ENCODE results near the gene ACOT13.

The ACOT13 gene

DNA sequence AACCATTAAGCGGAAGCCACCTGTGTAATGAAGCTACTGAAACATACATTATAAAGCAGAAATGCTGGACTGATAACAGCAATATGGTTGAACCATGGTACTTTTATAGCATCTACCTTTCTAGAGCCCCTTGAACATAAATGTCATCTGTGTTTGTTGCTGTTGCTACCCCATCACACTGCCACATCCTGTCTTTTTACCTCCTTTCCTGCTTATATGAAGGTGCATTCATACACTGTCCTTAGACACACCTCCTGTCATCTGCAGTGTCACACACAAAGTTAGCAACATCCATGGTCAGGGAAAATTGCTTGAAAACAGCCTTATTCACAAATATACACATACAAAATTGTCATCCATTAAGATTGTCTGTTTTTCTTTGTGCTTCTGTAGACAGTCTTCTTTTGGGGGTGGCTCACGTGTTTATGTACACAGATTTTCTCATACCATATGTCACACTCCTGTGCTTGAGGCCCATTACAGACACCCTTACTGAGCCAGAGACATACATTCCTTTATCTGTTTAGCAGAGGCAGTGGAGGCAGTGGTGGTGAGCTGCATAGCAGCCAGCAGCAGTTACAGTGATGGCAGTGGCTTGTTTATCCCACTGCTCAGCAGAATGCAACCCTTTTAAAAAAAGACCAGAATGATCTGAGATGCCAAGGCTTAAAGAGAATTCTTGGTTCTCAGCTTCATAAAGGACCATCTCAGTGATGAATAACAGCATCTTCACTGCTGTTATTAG is 26.1 kb downstream of the ACOT13 start:
- ChIA-PET CTCF (interaction anchor here (0.6 to 2.7 kb wide), 7 partner anchors 21 to 262 kb away, joined by 3 to 16 read pairs (median 4); no protein-coding TSS in a partner anchor), POLR2A (no interaction called here)
- Histone ChIP-seq H3K27ac (ENCODE audit: extremely low read depth, low read depth, low read length) (no peak overlapping the region), H3K4me1 (ENCODE audit: control insufficient read depth, insufficient read depth, low read length) (peaks cover 4% of the 10 kb centered on the region; the same call in 1 of the 2 replicates), H3K4me3 (ENCODE audit: low read depth, low read length) (no peak overlapping the region), H3K36me3 (ENCODE audit: control insufficient read depth in 2 of 2, insufficient read depth in 1 of 2, low read length in 2 of 2) (no peaks in the 10 kb centered on the region; a peak in 1 of 3 replicates), H3K9me3 (ENCODE audit: control insufficient read depth, insufficient read depth, low read depth, low read length) (no peaks in the 10 kb centered on the region)
- TF ChIP-seq ZNF596 (tag by site-specific recombination; IDR thresholded peaks at IDR 0.05) (no peak), ZNF560 (tag by site-specific recombination; IDR thresholded peaks at IDR 0.05; ENCODE audit: borderline replicate concordance) (no peak), ZNF791 (tag by site-specific recombination; IDR thresholded peaks at IDR 0.05) (no peak), ZNF610 (tag by site-specific recombination; IDR thresholded peaks at IDR 0.05; ENCODE audit: borderline replicate concordance) (no peak), MEIS1 (CRISPR knock-in tag; IDR thresholded peaks at IDR 0.05; ENCODE audit: borderline replicate concordance) (no peak), PRDM2 (tag by site-specific recombination; IDR thresholded peaks at IDR 0.05; ENCODE audit: borderline replicate concordance) (no peak), KLF9 (tag by site-specific recombination; IDR thresholded peaks at IDR 0.05; ENCODE audit: low read depth) (no peak), ZNF26 (tag by site-specific recombination; IDR thresholded peaks at IDR 0.05) (no peak), ZNF148 (tag by site-specific recombination; IDR thresholded peaks at IDR 0.05; ENCODE audit: borderline replicate concordance) (no peak)
- TF ChIP-seq, protein P1, sequence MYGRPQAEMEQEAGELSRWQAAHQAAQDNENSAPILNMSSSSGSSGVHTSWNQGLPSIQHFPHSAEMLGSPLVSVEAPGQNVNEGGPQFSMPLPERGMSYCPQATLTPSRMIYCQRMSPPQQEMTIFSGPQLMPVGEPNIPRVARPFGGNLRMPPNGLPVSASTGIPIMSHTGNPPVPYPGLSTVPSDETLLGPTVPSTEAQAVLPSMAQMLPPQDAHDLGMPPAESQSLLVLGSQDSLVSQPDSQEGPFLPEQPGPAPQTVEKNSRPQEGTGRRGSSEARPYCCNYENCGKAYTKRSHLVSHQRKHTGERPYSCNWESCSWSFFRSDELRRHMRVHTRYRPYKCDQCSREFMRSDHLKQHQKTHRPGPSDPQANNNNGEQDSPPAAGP (tag by site-specific recombination; IDR thresholded peaks at IDR 0.05) = no peak

- ChIA-PET CTCF (interaction anchor here (0.6 to 2.7 kb wide), 10 partner anchors 9 to 284 kb away, joined by 3 to 15 read pairs (median 4); no protein-coding TSS in a partner anchor), POLR2A (no interaction called here)
- H3K4me1 ChIP-seq (ENCODE audit: control insufficient read depth, insufficient read depth, low read length) = peaks cover 4% of the 10 kb centered on the region; the same call in 1 of the 2 replicates
- H3K4me3 ChIP-seq (ENCODE audit: low read depth, low read length) = no peak overlapping the region
- no peak overlapping the region for H3K27ac ChIP-seq (ENCODE audit: extremely low read depth, low read depth, low read length)
- no peaks in the 10 kb centered on the region for H3K9me3 ChIP-seq (ENCODE audit: control insufficient read depth, insufficient read depth, low read depth, low read length)
- H3K36me3 ChIP-seq (ENCODE audit: control insufficient read depth in 2 of 2, insufficient read depth in 1 of 2, low read length in 2 of 2) = peaks cover 3 to 6% of the 10 kb centered on the region in 2 experiments; a peak in 2 of 3 replicates
- no peak for TF ChIP-seq ZNF266 (tag by site-specific recombination; IDR thresholded peaks at IDR 0.05; ENCODE audit: low read depth)
- TF ChIP-seq ZNF19 (tag by site-specific recombination; IDR thresholded peaks at IDR 0.05; ENCODE audit: low read depth) = no peak
- TF ChIP-seq, protein P2, sequence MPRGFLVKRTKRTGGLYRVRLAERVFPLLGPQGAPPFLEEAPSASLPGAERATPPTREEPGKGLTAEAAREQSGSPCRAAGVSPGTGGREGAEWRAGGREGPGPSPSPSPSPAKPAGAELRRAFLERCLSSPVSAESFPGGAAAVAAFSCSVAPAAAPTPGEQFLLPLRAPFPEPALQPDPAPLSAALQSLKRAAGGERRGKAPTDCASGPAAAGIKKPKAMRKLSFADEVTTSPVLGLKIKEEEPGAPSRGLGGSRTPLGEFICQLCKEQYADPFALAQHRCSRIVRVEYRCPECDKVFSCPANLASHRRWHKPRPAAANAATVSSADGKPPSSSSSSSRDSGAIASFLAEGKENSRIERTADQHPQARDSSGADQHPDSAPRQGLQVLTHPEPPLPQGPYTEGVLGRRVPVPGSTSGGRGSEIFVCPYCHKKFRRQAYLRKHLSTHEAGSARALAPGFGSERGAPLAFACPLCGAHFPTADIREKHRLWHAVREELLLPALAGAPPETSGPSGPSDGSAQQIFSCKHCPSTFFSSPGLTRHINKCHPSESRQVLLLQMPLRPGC (tag by site-specific recombination; IDR thresholded peaks at IDR 0.05) = no peak
- TF ChIP-seq SCRT1 (tag by site-specific recombination; IDR thresholded peaks at IDR 0.05; ENCODE audit: borderline replicate concordance) = no peak
- TF ChIP-seq, protein P3, sequence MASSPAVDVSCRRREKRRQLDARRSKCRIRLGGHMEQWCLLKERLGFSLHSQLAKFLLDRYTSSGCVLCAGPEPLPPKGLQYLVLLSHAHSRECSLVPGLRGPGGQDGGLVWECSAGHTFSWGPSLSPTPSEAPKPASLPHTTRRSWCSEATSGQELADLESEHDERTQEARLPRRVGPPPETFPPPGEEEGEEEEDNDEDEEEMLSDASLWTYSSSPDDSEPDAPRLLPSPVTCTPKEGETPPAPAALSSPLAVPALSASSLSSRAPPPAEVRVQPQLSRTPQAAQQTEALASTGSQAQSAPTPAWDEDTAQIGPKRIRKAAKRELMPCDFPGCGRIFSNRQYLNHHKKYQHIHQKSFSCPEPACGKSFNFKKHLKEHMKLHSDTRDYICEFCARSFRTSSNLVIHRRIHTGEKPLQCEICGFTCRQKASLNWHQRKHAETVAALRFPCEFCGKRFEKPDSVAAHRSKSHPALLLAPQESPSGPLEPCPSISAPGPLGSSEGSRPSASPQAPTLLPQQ (tag by site-specific recombination; IDR thresholded peaks at IDR 0.05) = no peak
- no peak for TF ChIP-seq EGR2 (tag by site-specific recombination; IDR thresholded peaks at IDR 0.05; ENCODE audit: low read depth)
- TF ChIP-seq ZBTB48 (tag by site-specific recombination; IDR thresholded peaks at IDR 0.05) = no peak
- no peak for TF ChIP-seq ZNF473 (tag by site-specific recombination; IDR thresholded peaks at IDR 0.05)
Observed at GRCh38 chr6:24694198-24694597, 27.3 kb downstream of the ACOT13 start.

All from HEK293 (cell line).